GM19324 (cell line): ENCODE measurements around the gene IER5L.
"Not testable (repeated sequence)": the region's sequence is repeated elsewhere in the genome, so short reads cannot be mapped to it uniquely, and the experiment has no call there.

ENCODE experiments used
- ATAC-seq: cut with Tn5 transposase; IDR thresholded peaks from one replicate; pipeline ENCODE4 v1.9.1; 2021; ENCODE audit warnings: mild to moderate bottlenecking, moderate library complexity; ENCODE audit not compliant: unreplicated experiment, low FRiP score

IER5L gene

GRCh38 chr9:129164246-129164930, 13.7 kb downstream of the IER5L start:
- ATAC-seq = no peak

- ATAC-seq = no peak
Observed at GRCh38 chr9:129163753-129164152, 14.3 kb downstream of the IER5L start.

GRCh38 chr9:129163198-129163670, 14.8 kb downstream of the IER5L start:
- not testable (repeated sequence) for ATAC-seq

- ATAC-seq = no peak
Observed at GRCh38 chr9:129162497-129163197, 15.4 kb downstream of the IER5L start.

- no peak for ATAC-seq
Observed at GRCh38 chr9:129161534-129161837, 16.6 kb downstream of the IER5L start.

- no peak for ATAC-seq
Observed at GRCh38 chr9:129160712-129161533, 17.1 kb downstream of the IER5L start.

- ATAC-seq = no peak
Observed at GRCh38 chr9:129156163-129156562, 21.9 kb downstream of the IER5L start.

- no peak for ATAC-seq
Observed at GRCh38 chr9:129154866-129155477, 23.1 kb downstream of the IER5L start.

- no peak for ATAC-seq
Observed at GRCh38 chr9:129151469-129151868, 26.6 kb downstream of the IER5L start.

- ATAC-seq = no peak
Observed at GRCh38 chr9:129150672-129151211, 27.3 kb downstream of the IER5L start.

GRCh38 chr9:129150122-129150521, 27.9 kb downstream of the IER5L start:
- ATAC-seq = no peak

GRCh38 chr9:129149442-129149841, 28.6 kb downstream of the IER5L start:
- ATAC-seq = no peak

GRCh38 chr9:129148463-129149204, 29.4 kb downstream of the IER5L start:
- no peak for ATAC-seq

- ATAC-seq = no peak
Observed at GRCh38 chr9:129146441-129146941, 31.6 kb downstream of the IER5L start.

- no peak for ATAC-seq
Observed at GRCh38 chr9:129145841-129146292, 32.2 kb downstream of the IER5L start.

GRCh38 chr9:129145316-129145715, 32.7 kb downstream of the IER5L start:
- ATAC-seq = no peak

GRCh38 chr9:129143031-129143927, 34.8 kb downstream of the IER5L start:
- no peak for ATAC-seq

- no peak for ATAC-seq
Observed at GRCh38 chr9:129142138-129142935, 35.7 kb downstream of the IER5L start.
